GM19397 (cell line): ENCODE data around the gene PWWP2B.
"Not testable (repeated sequence)": the region's sequence is repeated elsewhere in the genome, so short reads cannot be mapped to it uniquely, and the experiment has no call there.

Experiments
- ATAC-seq: cut with Tn5 transposase; IDR thresholded peaks from one replicate; pipeline ENCODE4 v1.9.1; 2021; ENCODE audit warnings: mild to moderate bottlenecking, moderate library complexity; ENCODE audit not compliant: unreplicated experiment

PWWP2B gene

GRCh38 chr10:132397036-132397541 lies at the start of gene PWWP2B:
PWWP2B (plus strand) TSS chr10:132397200; CDS start chr10:132397227, 27 bp downstream.
- peak; percentile 36 for ATAC-seq

- ATAC-seq: no peak
Observed at GRCh38 chr10:132347211-132347930, 49.6 kb upstream of the PWWP2B start.

GRCh38 chr10:132347931-132348267 lies 49.1 kb upstream of the PWWP2B start:
- ATAC-seq: no peak

GRCh38 chr10:132349766-132350165 lies 47.2 kb upstream of the PWWP2B start:
- no peak for ATAC-seq

- ATAC-seq: no peak
Observed at GRCh38 chr10:132350391-132350790, 46.6 kb upstream of the PWWP2B start.

- no peak for ATAC-seq
Observed at GRCh38 chr10:132350946-132351345, 46.1 kb upstream of the PWWP2B start.

- no peak for ATAC-seq
Observed at GRCh38 chr10:132351611-132352010, 45.4 kb upstream of the PWWP2B start.

- ATAC-seq: not testable (repeated sequence)
Observed at GRCh38 chr10:132352462-132353308, 44.3 kb upstream of the PWWP2B start.

- no peak for ATAC-seq
Observed at GRCh38 chr10:132353456-132354355, 43.3 kb upstream of the PWWP2B start.

GRCh38 chr10:132354356-132355094 lies 42.5 kb upstream of the PWWP2B start:
- ATAC-seq: no peak

- ATAC-seq: no peak
Observed at GRCh38 chr10:132355297-132355696, 41.7 kb upstream of the PWWP2B start.

GRCh38 chr10:132355754-132356153 lies 41.2 kb upstream of the PWWP2B start:
- ATAC-seq: no peak

- no peak for ATAC-seq
Observed at GRCh38 chr10:132356621-132357195, 40.3 kb upstream of the PWWP2B start.

- no peak for ATAC-seq
Observed at GRCh38 chr10:132357286-132358058, 39.5 kb upstream of the PWWP2B start.

- no peak for ATAC-seq
Observed at GRCh38 chr10:132359305-132360040, 37.5 kb upstream of the PWWP2B start.

- ATAC-seq: no peak
Observed at GRCh38 chr10:132360766-132361447, 36.1 kb upstream of the PWWP2B start.

- ATAC-seq: no peak
Observed at GRCh38 chr10:132361581-132362101, 35.4 kb upstream of the PWWP2B start.

GRCh38 chr10:132362151-132362611 lies 34.8 kb upstream of the PWWP2B start:
- no peak for ATAC-seq
